Measurements from ENCODE around the gene CLNK.

The CLNK gene

GRCh38 chr4:10698172-10698571 is 13.6 kb upstream of the CLNK start:
- DNase-seq = no peak

- no peak for DNase-seq
These were observed 12.5 kb upstream of the CLNK start for GRCh38 chr4:10697086-10697485.

- no peak for DNase-seq
These were observed 11.7 kb upstream of the CLNK start for GRCh38 chr4:10696253-10696652.

GRCh38 chr4:10694828-10695209 is 10.3 kb upstream of the CLNK start:
- no peak for DNase-seq

- DNase-seq = no peak
These were observed 9.7 kb upstream of the CLNK start for GRCh38 chr4:10694151-10694827.

- no peak for DNase-seq
These were observed 7.1 kb upstream of the CLNK start for GRCh38 chr4:10691651-10692050.

- no peak for DNase-seq
These were observed 5.8 kb upstream of the CLNK start for GRCh38 chr4:10690185-10690907.

- DNase-seq = no peak
These were observed 4.3 kb upstream of the CLNK start for GRCh38 chr4:10688846-10689245.

GRCh38 chr4:10688022-10688421 is 3.5 kb upstream of the CLNK start:
- no peak for DNase-seq

GRCh38 chr4:10687526-10687925 is 3.0 kb upstream of the CLNK start:
- DNase-seq = no peak

GRCh38 chr4:10682397-10682796 is 2.2 kb downstream of the CLNK start:
- DNase-seq = no peak

- DNase-seq = no peak
These were observed 6.6 kb downstream of the CLNK start for GRCh38 chr4:10677796-10678497.

- DNase-seq = no peak
These were observed 10.7 kb downstream of the CLNK start for GRCh38 chr4:10673817-10674369.

- DNase-seq = no peak
These were observed 12.2 kb downstream of the CLNK start for GRCh38 chr4:10672379-10672778.

GRCh38 chr4:10671799-10672198 is 12.8 kb downstream of the CLNK start:
- no peak for DNase-seq

- no peak for DNase-seq
These were observed 13.2 kb downstream of the CLNK start for GRCh38 chr4:10671366-10671765.

- no peak for DNase-seq
These were observed 14.2 kb downstream of the CLNK start for GRCh38 chr4:10670321-10670720.

GRCh38 chr4:10667701-10668326 is 16.8 kb downstream of the CLNK start:
- no peak for DNase-seq

GRCh38 chr4:10666616-10667015 is 18.0 kb downstream of the CLNK start:
- DNase-seq = no peak

- DNase-seq = no peak
These were observed 20.2 kb downstream of the CLNK start for GRCh38 chr4:10664408-10664807.

- no peak for DNase-seq
These were observed 21.6 kb downstream of the CLNK start for GRCh38 chr4:10662937-10663336.

- DNase-seq = no peak
These were observed 23.5 kb downstream of the CLNK start for GRCh38 chr4:10661047-10661446.

GRCh38 chr4:10659251-10659650 is 25.3 kb downstream of the CLNK start:
- no peak for DNase-seq
